Osteocyte (in vitro differentiated cells): ENCODE results near the gene KCNJ18. TPM values are rescaled to one million over a fixed set of nuclear protein-coding genes. Genes with fewer than 3 reads are reported as not detected.
"Not testable (repeated sequence)": the region's sequence is repeated elsewhere in the genome, so short reads cannot be mapped to it uniquely, and the experiment has no call there.

Source experiments
- DNase-seq: peaks from one replicate; pipeline ENCODE4 v3.0.0; 2021; ENCODE audit warnings: mixed read lengths; ENCODE audit not compliant: unreplicated experiment; ENCODE audit errors: extremely low spot score
- H3K27ac Mint-ChIP-seq: one replicate; pipeline ENCODE4 v1.8.0; 2021; ENCODE audit warnings: mild to moderate bottlenecking, mixed read lengths; ENCODE audit not compliant: unreplicated experiment
- H3K27me3 Mint-ChIP-seq: one replicate; pipeline ENCODE4 v1.8.0; 2021; ENCODE audit warnings: mixed read lengths; ENCODE audit not compliant: unreplicated experiment
- H3K36me3 Mint-ChIP-seq: one replicate; pipeline ENCODE4 v1.8.0; 2021; ENCODE audit warnings: mixed read lengths; ENCODE audit not compliant: unreplicated experiment
- H3K4me1 Mint-ChIP-seq: one replicate; pipeline ENCODE4 v1.8.0; 2021; ENCODE audit warnings: mixed read lengths; ENCODE audit not compliant: unreplicated experiment
- H3K4me3 Mint-ChIP-seq: one replicate; pipeline ENCODE4 v1.8.0; 2021; ENCODE audit warnings: mild to moderate bottlenecking, moderate library complexity, mixed read lengths; ENCODE audit not compliant: unreplicated experiment
- H3K9me3 Mint-ChIP-seq: one replicate; pipeline ENCODE4 v1.8.0; 2021; ENCODE audit warnings: mixed read lengths; ENCODE audit not compliant: unreplicated experiment
- CTCF ChIP-seq: fragments of 200-600 bp; sonication (generic); IDR thresholded peaks from 2 replicates; pipeline ENCODE4 v1.5.0; 2021; ENCODE audit warnings: antibody characterized with exemption, mild to moderate bottlenecking, moderate library complexity
- total RNA-seq: library from RNA; stranded (reverse); gene quantifications from 2 replicates; pipeline ENCODE4 v1.2.1, GENCODE V29; 2021

The KCNJ18 gene
- total RNA-seq, 1 donor from 2014 or later, result not detected

DNA sequence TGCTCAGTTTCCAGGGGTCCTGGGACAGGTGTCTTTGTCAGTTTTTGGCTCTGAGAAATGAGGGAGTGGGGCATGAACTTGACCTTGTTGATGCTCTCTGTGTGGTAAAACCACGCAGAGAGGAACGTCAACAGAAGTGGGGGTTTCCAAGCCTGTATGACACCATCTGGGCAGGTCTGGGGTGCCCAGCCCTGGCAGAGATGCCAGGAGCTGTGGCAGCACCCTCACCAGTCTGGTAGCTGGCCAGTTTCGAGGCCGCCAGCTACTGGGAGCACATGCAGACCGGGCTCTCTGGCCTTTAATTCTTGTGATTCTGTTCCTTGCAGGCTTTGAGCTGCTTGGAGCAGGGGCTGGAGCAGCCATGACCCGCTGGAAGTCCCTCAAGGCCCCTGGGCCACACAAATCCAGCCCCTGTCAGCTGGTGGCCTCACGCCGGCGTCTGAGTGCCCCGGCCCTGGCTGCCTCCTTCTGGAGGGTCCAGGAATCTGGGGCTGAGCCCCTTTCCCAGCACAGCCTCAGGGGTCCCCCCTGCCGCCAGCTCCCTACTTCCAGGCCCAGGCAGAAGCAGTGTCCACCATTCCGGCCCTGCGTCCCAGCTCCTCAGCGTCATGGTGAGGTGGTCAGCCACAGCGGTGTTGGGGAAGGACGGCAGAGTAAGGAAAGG is 7.4 kb downstream of the KCNJ18 start:
- not testable (repeated sequence) for DNase-seq

DNA sequence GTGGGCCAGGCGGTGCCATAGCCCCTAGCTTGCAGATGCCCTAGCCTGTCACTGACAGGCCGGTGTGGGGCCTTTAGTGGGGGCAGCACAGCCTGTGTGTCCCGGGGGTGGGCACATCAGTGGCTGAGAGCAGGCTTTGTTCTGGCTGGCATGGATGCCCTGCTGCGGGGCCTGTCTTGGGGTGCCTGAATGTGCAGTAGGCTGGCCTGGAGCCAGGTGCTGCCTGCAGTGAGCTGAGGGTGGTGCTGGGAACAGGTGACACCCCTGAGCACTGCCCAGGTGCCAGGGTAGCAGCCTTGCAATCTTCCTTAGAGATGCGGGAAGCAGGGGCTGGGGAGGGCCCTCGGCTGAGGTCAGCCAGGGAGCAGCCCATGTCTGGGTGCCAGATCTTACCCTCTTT is 8.8 kb downstream of the KCNJ18 start:
- not testable (repeated sequence) for H3K27me3 Mint-ChIP-seq, DNase-seq, H3K4me3 Mint-ChIP-seq, H3K9me3 Mint-ChIP-seq, H3K4me1 Mint-ChIP-seq, H3K36me3 Mint-ChIP-seq, H3K27ac Mint-ChIP-seq

More for the DNA sequence above, 7.4 kb downstream of the KCNJ18 start:
- not testable (repeated sequence) for H3K9me3 Mint-ChIP-seq, H3K4me1 Mint-ChIP-seq, H3K36me3 Mint-ChIP-seq, H3K27ac Mint-ChIP-seq, H3K4me3 Mint-ChIP-seq, H3K27me3 Mint-ChIP-seq

- not testable (repeated sequence) for H3K4me3 Mint-ChIP-seq, H3K4me1 Mint-ChIP-seq, H3K36me3 Mint-ChIP-seq, H3K27ac Mint-ChIP-seq, H3K27me3 Mint-ChIP-seq, DNase-seq, H3K9me3 Mint-ChIP-seq
These were observed 9.7 kb downstream of the KCNJ18 start for GRCh38 chr17:21702029-21702428.

DNA sequence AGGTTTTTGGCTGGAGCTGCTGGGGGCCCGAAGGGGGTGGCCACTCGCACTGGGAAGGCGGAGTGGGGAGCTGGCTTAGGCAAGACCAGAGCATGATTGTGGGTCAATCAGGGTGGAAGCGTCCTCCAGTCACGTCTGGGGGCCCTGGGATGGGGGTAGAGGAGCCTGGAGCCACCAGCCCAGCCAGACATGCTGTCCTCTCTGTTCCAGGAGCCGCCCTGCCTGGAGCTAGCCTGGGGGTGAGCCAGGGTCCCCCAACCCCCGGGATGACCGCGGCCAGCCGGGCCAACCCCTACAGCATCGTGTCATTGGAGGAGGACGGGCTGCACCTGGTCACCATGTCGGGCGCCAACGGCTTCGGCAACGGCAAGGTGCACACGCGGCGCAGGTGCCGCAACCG is 10.2 kb downstream of the KCNJ18 start:
- H3K36me3 Mint-ChIP-seq, H3K27me3 Mint-ChIP-seq, H3K9me3 Mint-ChIP-seq, H3K4me1 Mint-ChIP-seq, DNase-seq, H3K27ac Mint-ChIP-seq, H3K4me3 Mint-ChIP-seq: not testable (repeated sequence)

DNA sequence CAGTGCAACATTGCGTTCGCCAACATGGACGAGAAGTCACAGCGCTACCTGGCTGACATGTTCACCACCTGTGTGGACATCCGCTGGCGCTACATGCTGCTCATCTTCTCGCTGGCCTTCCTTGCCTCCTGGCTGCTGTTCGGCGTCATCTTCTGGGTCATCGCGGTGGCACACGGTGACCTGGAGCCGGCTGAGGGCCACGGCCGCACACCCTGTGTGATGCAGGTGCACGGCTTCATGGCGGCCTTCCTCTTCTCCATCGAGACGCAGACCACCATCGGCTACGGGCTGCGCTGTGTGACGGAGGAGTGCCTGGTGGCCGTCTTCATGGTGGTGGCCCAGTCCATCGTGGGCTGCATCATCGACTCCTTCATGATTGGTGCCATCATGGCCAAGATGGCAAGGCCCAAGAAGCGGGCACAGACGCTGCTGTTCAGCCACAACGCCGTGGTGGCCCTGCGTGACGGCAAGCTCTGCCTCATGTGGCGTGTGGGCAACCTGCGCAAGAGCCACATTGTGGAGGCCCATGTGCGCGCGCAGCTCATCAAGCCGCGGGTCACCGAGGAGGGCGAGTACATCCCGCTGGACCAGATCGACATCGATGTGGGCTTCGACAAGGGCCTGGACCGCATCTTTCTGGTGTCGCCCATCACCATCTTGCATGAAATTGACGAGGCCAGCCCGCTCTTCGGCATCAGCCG is 10.8 kb downstream of the KCNJ18 start:
- DNase-seq, H3K27me3 Mint-ChIP-seq, H3K4me3 Mint-ChIP-seq, H3K27ac Mint-ChIP-seq, H3K4me1 Mint-ChIP-seq, H3K36me3 Mint-ChIP-seq, H3K9me3 Mint-ChIP-seq: not testable (repeated sequence)

- H3K4me3 Mint-ChIP-seq, H3K36me3 Mint-ChIP-seq, H3K27me3 Mint-ChIP-seq, H3K27ac Mint-ChIP-seq, DNase-seq, H3K4me1 Mint-ChIP-seq, H3K9me3 Mint-ChIP-seq: not testable (repeated sequence)
These were observed 11.9 kb downstream of the KCNJ18 start for GRCh38 chr17:21703891-21704872.

DNA sequence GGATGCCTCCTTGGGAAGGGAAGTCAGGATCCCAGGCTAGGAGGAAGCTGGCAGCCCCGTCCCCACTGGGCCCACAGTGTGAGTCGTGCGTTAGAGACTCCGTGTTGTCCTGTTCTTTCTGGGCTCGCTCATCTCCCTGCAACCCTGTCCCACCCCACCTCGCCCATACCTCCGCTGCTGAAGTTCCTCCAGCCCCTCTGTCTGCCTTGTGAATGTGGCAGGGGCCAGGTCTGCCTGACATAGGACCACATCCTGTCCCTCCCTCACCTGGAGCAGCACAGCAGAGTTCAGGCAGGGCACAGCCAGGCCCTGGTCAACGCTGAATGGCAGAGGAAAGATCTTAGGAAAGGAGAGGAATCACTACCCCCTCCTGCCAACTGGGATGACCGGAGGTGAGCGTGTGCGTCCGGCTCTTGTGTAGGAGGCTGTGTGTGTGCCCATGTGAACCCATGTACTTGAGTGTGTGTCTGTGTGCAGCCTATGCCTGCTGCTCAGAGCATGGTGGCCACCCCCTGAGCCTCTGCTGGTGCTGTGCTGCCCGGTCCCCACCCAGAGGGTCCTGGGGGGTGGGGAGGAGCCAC is 12.8 kb downstream of the KCNJ18 start:
- Mint-ChIP-seq H3K27ac (no peak overlapping the region), H3K27me3 (no peaks in the 10 kb centered on the region), H3K9me3 (peaks cover 10% of the 10 kb centered on the region), H3K4me3 (no peak overlapping the region), H3K36me3 (no peaks in the 10 kb centered on the region), H3K4me1 (no peaks in the 10 kb centered on the region)
- DNase-seq, result no peak
- no peak for TF ChIP-seq CTCF

GRCh38 chr17:21705746-21706145 is 13.4 kb downstream of the KCNJ18 start:
- H3K9me3 Mint-ChIP-seq, H3K27ac Mint-ChIP-seq, DNase-seq, H3K4me1 Mint-ChIP-seq, H3K4me3 Mint-ChIP-seq, H3K27me3 Mint-ChIP-seq, H3K36me3 Mint-ChIP-seq: not testable (repeated sequence)

GRCh38 chr17:21706546-21706945 is 14.2 kb downstream of the KCNJ18 start:
- peaks cover 12% of the 10 kb centered on the region for H3K9me3 Mint-ChIP-seq
- H3K36me3 Mint-ChIP-seq, H3K27me3 Mint-ChIP-seq, DNase-seq, H3K27ac Mint-ChIP-seq, H3K4me3 Mint-ChIP-seq, H3K4me1 Mint-ChIP-seq: not testable (repeated sequence)

DNA sequence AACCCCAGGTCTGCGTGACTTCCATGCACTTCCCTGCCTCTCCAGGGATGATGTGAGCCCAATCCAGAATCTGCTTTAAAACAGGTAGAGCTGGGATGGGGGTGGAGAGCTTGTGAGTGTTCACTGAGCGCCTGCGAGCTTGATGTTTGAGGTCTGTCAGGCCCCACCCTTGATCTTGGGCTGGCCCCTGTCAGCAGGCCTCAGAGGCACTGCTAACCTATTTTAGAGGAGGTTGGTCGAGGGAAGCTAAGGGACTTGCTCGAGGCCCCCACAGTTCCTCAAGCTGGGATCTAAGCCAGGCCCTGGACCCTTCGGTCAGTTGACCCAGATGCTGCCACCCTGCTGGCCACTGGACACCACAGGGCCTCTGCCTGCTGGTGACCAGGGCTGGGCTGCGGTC is 14.8 kb downstream of the KCNJ18 start:
- DNase-seq, result peak; percentile 84
- H3K9me3 Mint-ChIP-seq, result peaks cover 16% of the 10 kb centered on the region
- H3K27ac Mint-ChIP-seq, H3K36me3 Mint-ChIP-seq, H3K4me3 Mint-ChIP-seq, H3K4me1 Mint-ChIP-seq, H3K27me3 Mint-ChIP-seq: not testable (repeated sequence)
